HepG2 (cell line): ENCODE measurements around the gene PTCRA. TPM values are rescaled to one million over a fixed set of nuclear protein-coding genes. Genes with fewer than 3 reads are reported as not detected.
A peak's percentile ranks its signal among the peaks of the same experiment; 100 is the strongest.

ENCODE experiments used
- AKNA ChIP-seq: sonication (generic); formaldehyde crosslinking; IDR thresholded peaks from 2 replicates; pipeline ENCODE4 v1.4.0; 2020; ENCODE audit warnings: missing genetic modification reagents, borderline replicate concordance
- CBX5 ChIP-seq: sonication (generic); formaldehyde crosslinking; IDR thresholded peaks from 2 replicates; pipeline ENCODE4 v1.4.0; 2020; ENCODE audit warnings: missing genetic modification reagents, borderline replicate concordance
- FLYWCH1 ChIP-seq: sonication (generic); formaldehyde crosslinking; IDR thresholded peaks from 2 replicates; pipeline ENCODE4 v1.8.1; 2023; ENCODE audit warnings: mild to moderate bottlenecking, missing genetic modification reagents
- HBP1 ChIP-seq: IDR thresholded peaks from 2 replicates; pipeline ENCODE4 v1.6.1; 2016; ENCODE audit warnings: low read depth, control low read depth
- MAX ChIP-seq: IDR thresholded peaks from 2 replicates; pipeline ENCODE4 v1.6.1; 2012; ENCODE audit warnings: inconsistent platforms
- MZF1 ChIP-seq: sonication (generic); formaldehyde crosslinking; IDR thresholded peaks from 2 replicates; pipeline ENCODE4 v1.8.1; 2023; ENCODE audit warnings: mild to moderate bottlenecking, missing genetic modification reagents, borderline replicate concordance
- NFKB2 ChIP-seq: sonication (generic); formaldehyde crosslinking; IDR thresholded peaks from 2 replicates; pipeline ENCODE4 v1.4.0; 2020; ENCODE audit warnings: missing genetic modification reagents, borderline replicate concordance
- RXRA ChIP-seq: sonication (generic); formaldehyde crosslinking; IDR thresholded peaks from 2 replicates; pipeline ENCODE4 v1.5.1; 2020; ENCODE audit warnings: missing genetic modification reagents
- SP140L ChIP-seq: sonication (generic); formaldehyde crosslinking; IDR thresholded peaks from 2 replicates; pipeline ENCODE4 v1.4.0; 2020; ENCODE audit warnings: missing genetic modification reagents, borderline replicate concordance
- THAP7 ChIP-seq: sonication (generic); formaldehyde crosslinking; IDR thresholded peaks from 2 replicates; pipeline ENCODE4 v1.8.1; 2023; ENCODE audit warnings: mild to moderate bottlenecking, missing genetic modification reagents
- ZNF121 ChIP-seq: sonication (generic); formaldehyde crosslinking; IDR thresholded peaks from 2 replicates; pipeline ENCODE4 v1.5.0; 2020; ENCODE audit warnings: mild to moderate bottlenecking, missing genetic modification reagents
- ZNF142 ChIP-seq: sonication (generic); formaldehyde crosslinking; IDR thresholded peaks from 2 replicates; pipeline ENCODE4 v1.4.0; 2020; ENCODE audit warnings: missing genetic modification reagents
- ZNF546 ChIP-seq: sonication (generic); formaldehyde crosslinking; conservative IDR thresholded peaks from 2 replicates; pipeline ENCODE4 v1.8.1; 2023; ENCODE audit warnings: mild to moderate bottlenecking, missing genetic modification reagents
- polyA plus RNA-seq, 8 experiments: library from polyadenylated mRNA; depleted of rRNA in 3 of 8; stranded (reverse) in 7 of 8; unstranded in 1 of 8; fragments of >200 nt; fragmentation: Illumina TruSeq in 4 of 8; extraction: Trizol in 4 of 8; gene quantifications; 2 replicates each; pipeline versions ENCODE4 v1.2.1 to v1.2.3, GENCODE V29; 2011 to 2016; ENCODE audit warnings: low read depth in 4 of 8, missing spikeins in 1 of 8, mixed read lengths in 1 of 8; ENCODE audit not compliant: insufficient read depth in 1 of 8
- total RNA-seq, 5 experiments: library from RNA; depleted of rRNA; stranded (reverse); fragments of >200 nt; fragmentation: Illumina TruSeq; extraction: Trizol; gene quantifications; 2 replicates each; pipeline ENCODE4 v1.2.3, GENCODE V29; 2016; ENCODE audit warnings: low read depth in 1 of 5
- TF ChIP-seq, protein P1 (sequence below): sonication (generic); formaldehyde crosslinking; IDR thresholded peaks from 2 replicates; pipeline ENCODE4 v1.4.0; 2020; ENCODE audit warnings: missing genetic modification reagents; ENCODE audit errors: not compliant biosample characterization

PTCRA gene
- total and polyA plus RNA-seq, 2 of the 13 experiments (the other 11 are each of a cell fraction or from before 2014, with no cell fraction given) = not detected

DNA sequence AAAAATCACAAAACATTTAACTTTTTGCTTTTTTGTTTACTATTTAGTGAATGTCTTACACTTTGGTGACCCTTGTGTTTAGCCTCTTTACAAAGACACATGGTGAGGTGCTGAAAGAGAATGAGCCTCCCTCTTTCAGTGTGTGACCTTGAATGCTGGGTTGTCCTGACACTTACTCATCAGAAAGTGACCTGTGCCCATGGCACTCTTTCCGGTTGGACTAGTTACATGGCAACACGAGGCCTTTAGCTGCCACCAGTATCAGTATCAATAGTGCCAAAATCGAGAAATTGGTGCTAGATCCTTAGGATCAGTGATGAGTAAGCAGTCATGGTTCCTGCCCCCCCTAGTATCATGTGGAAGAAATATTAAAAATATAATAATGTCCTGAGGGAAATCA is 38.2 kb upstream of the PTCRA start (continued):
- no peak for TF ChIP-seq ZNF142 (CRISPR knock-in tag)
- no peak for TF ChIP-seq THAP7 (CRISPR knock-in tag)
- no peak for TF ChIP-seq AKNA
- TF ChIP-seq FLYWCH1 = no peak
- TF ChIP-seq ZNF546 (CRISPR knock-in tag) = no peak
- TF ChIP-seq NFKB2 = no peak
- TF ChIP-seq MZF1 = no peak
- TF ChIP-seq CBX5 (CRISPR knock-in tag) = no peak
- no peak; the same call in 1 of the 2 replicates for TF ChIP-seq RXRA
- no peak for TF ChIP-seq SP140L (CRISPR knock-in tag)
- TF ChIP-seq HBP1 = peak; percentile 75; the same call in 1 of the 2 replicates
- TF ChIP-seq MAX = peak; percentile 62
- TF ChIP-seq ZNF121 (CRISPR knock-in tag) = no peak
- TF ChIP-seq, protein P1, sequence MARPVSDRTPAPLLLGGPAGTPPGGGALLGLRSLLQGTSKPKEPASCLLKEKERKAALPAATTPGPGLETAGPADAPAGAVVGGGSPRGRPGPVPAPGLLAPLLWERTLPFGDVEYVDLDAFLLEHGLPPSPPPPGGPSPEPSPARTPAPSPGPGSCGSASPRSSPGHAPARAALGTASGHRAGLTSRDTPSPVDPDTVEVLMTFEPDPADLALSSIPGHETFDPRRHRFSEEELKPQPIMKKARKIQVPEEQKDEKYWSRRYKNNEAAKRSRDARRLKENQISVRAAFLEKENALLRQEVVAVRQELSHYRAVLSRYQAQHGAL = no peak
